GM19193 (cell line): ENCODE measurements around the gene CFAP74.

ENCODE experiments used
- POLR2A ChIP-seq: IDR thresholded peaks from 4 replicates; pipeline ENCODE4 v1.6.1; 2011; ENCODE audit not compliant: insufficient read depth, insufficient read length; ENCODE audit errors: extremely low read depth

Gene CFAP74

GRCh38 chr1:2031546-2032540 lies 28.3 kb upstream of the CFAP74 start:
- no peak for TF ChIP-seq POLR2A

GRCh38 chr1:2030076-2030871 lies 26.7 kb upstream of the CFAP74 start:
- TF ChIP-seq POLR2A: no peak

- no peak for TF ChIP-seq POLR2A
These were observed 26.0 kb upstream of the CFAP74 start for GRCh38 chr1:2029561-2029960.

GRCh38 chr1:2028870-2029560 lies 25.4 kb upstream of the CFAP74 start:
- TF ChIP-seq POLR2A: no peak

- TF ChIP-seq POLR2A: no peak
These were observed 24.5 kb upstream of the CFAP74 start for GRCh38 chr1:2027961-2028583.

- TF ChIP-seq POLR2A: no peak
These were observed 21.9 kb upstream of the CFAP74 start for GRCh38 chr1:2025491-2025981.

- no peak for TF ChIP-seq POLR2A
These were observed 21.3 kb upstream of the CFAP74 start for GRCh38 chr1:2024887-2025286.

GRCh38 chr1:2024451-2024850 lies 20.9 kb upstream of the CFAP74 start:
- no peak for TF ChIP-seq POLR2A

GRCh38 chr1:2023187-2023586 lies 19.6 kb upstream of the CFAP74 start:
- TF ChIP-seq POLR2A: no peak

GRCh38 chr1:2022063-2022770 lies 18.6 kb upstream of the CFAP74 start:
- TF ChIP-seq POLR2A: no peak

- TF ChIP-seq POLR2A: no peak
These were observed 18.0 kb upstream of the CFAP74 start for GRCh38 chr1:2021550-2021949.

GRCh38 chr1:2020310-2020655 lies 16.7 kb upstream of the CFAP74 start:
- no peak for TF ChIP-seq POLR2A

GRCh38 chr1:2019571-2020309 lies 16.2 kb upstream of the CFAP74 start:
- TF ChIP-seq POLR2A: no peak

GRCh38 chr1:2019172-2019543 lies 15.6 kb upstream of the CFAP74 start, which contains the start of gene GABRD:
Gene GABRD (plus strand): TSS chr1:2019345. CDS start chr1:2019424, 79 bp downstream.
- no peak for TF ChIP-seq POLR2A
